HFFc6 (cell line): Measurements from ENCODE around the gene FOXK1. TPM values are rescaled to one million over a fixed set of nuclear protein-coding genes. Genes with fewer than 3 reads are reported as not detected.

Source experiments
- DNase-seq: peaks from one replicate; pipeline ENCODE4 v3.0.0-alpha.2; 2018
- H3K27ac Mint-ChIP-seq: 2 replicates; pipeline ENCODE4 v1.8.0; 2020; ENCODE audit warnings: mild to moderate bottlenecking, mixed read lengths
- H3K27me3 Mint-ChIP-seq: 2 replicates; pipeline ENCODE4 v1.8.0; 2021; ENCODE audit warnings: mild to moderate bottlenecking, moderate library complexity, mixed read lengths; ENCODE audit not compliant: insufficient read depth
- H3K36me3 Mint-ChIP-seq: 2 replicates; pipeline ENCODE4 v1.8.0; 2021; ENCODE audit warnings: low read depth, mixed read lengths
- H3K4me1 Mint-ChIP-seq: 2 replicates; pipeline ENCODE4 v1.8.0; 2020; ENCODE audit warnings: low read depth, mixed read lengths
- H3K4me3 Mint-ChIP-seq: 2 replicates; pipeline ENCODE4 v1.8.0; 2020; ENCODE audit warnings: mild to moderate bottlenecking, moderate library complexity, mixed read lengths
- H3K9me3 Mint-ChIP-seq: 2 replicates; pipeline ENCODE4 v1.8.0; 2020; ENCODE audit warnings: mild to moderate bottlenecking, mixed read lengths
- total RNA-seq, 6 experiments: library from RNA; stranded (reverse); fragmentation: NEBNext Ultra II Directional; extraction: Animal tissue kit (Norgen Biotek cat#: 25700); gene quantifications; 2 replicates in 1 of 6; 3 replicates in 5 of 6; pipeline ENCODE4 v1.2.3, GENCODE V29; 2021
- TF ChIP-seq, protein P1 (sequence below): fragments of 200-600 bp; sonication (generic); IDR thresholded peaks from 2 replicates; pipeline ENCODE4 v1.5.0; 2021; ENCODE audit warnings: antibody characterized with exemption, mild to moderate bottlenecking

Gene FOXK1
- total RNA-seq, 6 experiments from 2014 or later = 33.8 to 39.4 (median 36.2) TPM

DNA sequence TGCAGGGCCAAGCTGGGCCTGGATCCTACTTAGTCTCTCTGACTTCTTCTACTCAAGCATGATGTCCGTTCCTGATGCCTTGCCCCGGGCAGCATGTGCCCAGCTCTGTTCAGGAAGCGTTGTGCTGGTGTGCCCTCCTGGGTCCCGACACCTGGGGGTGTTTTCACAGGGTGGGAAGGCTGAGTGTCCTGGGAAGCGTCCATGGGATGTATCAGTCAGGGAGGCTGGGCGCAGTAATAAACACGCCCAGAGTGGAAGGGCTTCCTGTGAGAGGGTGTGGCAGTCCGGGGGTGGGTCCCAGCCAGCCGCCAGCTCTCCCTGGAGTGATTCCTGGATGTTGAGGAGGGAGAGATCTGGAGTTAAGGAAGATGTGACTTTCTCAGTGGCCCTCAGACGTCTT is 29.0 kb downstream of the FOXK1 start:
- peaks cover 32% of the 10 kb centered on the region for H3K36me3 Mint-ChIP-seq
- H3K4me1 Mint-ChIP-seq = peaks cover 42% of the 10 kb centered on the region
- H3K9me3 Mint-ChIP-seq = no peaks in the 10 kb centered on the region
- TF ChIP-seq, protein P1, sequence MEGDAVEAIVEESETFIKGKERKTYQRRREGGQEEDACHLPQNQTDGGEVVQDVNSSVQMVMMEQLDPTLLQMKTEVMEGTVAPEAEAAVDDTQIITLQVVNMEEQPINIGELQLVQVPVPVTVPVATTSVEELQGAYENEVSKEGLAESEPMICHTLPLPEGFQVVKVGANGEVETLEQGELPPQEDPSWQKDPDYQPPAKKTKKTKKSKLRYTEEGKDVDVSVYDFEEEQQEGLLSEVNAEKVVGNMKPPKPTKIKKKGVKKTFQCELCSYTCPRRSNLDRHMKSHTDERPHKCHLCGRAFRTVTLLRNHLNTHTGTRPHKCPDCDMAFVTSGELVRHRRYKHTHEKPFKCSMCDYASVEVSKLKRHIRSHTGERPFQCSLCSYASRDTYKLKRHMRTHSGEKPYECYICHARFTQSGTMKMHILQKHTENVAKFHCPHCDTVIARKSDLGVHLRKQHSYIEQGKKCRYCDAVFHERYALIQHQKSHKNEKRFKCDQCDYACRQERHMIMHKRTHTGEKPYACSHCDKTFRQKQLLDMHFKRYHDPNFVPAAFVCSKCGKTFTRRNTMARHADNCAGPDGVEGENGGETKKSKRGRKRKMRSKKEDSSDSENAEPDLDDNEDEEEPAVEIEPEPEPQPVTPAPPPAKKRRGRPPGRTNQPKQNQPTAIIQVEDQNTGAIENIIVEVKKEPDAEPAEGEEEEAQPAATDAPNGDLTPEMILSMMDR = no peak
- H3K4me3 Mint-ChIP-seq = peak overlapping the region; percentile 50; the same call in 1 of the 2 replicates
- DNase-seq = no peak
- peak overlapping the region; percentile 36 for H3K27ac Mint-ChIP-seq
- peaks cover 3% of the 10 kb centered on the region; the same call in 1 of the 2 replicates for H3K27me3 Mint-ChIP-seq

DNA sequence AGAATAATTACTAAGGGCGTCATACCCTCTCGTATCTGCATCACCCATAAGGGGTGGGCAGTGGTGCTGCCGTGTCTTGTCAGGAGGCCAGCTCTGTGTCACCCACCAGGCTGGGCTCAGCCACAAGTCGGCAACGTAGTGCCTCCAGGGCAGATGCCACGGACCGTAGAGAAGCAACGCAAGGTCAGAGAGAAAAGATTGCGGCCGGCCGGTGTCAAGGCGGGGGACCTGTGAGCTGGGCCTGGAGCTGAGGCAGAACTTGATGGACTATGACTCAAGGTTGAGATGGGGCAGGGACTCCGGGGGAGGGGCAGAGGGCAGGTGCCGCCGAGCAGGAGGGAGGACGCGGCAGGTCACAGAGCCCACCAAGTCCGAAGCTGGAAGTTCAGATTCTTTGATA is 29.5 kb downstream of the FOXK1 start:
- Mint-ChIP-seq H3K27ac (peak overlapping the region; percentile 36), H3K27me3 (peaks cover 3% of the 10 kb centered on the region; the same call in 1 of the 2 replicates), H3K4me1 (peaks cover 37% of the 10 kb centered on the region), H3K9me3 (no peaks in the 10 kb centered on the region), H3K36me3 (peaks cover 37% of the 10 kb centered on the region), H3K4me3 (peak overlapping the region; percentile 50; the same call in 1 of the 2 replicates)
- no peak for DNase-seq
- TF ChIP-seq, protein P1 = no peak

DNA sequence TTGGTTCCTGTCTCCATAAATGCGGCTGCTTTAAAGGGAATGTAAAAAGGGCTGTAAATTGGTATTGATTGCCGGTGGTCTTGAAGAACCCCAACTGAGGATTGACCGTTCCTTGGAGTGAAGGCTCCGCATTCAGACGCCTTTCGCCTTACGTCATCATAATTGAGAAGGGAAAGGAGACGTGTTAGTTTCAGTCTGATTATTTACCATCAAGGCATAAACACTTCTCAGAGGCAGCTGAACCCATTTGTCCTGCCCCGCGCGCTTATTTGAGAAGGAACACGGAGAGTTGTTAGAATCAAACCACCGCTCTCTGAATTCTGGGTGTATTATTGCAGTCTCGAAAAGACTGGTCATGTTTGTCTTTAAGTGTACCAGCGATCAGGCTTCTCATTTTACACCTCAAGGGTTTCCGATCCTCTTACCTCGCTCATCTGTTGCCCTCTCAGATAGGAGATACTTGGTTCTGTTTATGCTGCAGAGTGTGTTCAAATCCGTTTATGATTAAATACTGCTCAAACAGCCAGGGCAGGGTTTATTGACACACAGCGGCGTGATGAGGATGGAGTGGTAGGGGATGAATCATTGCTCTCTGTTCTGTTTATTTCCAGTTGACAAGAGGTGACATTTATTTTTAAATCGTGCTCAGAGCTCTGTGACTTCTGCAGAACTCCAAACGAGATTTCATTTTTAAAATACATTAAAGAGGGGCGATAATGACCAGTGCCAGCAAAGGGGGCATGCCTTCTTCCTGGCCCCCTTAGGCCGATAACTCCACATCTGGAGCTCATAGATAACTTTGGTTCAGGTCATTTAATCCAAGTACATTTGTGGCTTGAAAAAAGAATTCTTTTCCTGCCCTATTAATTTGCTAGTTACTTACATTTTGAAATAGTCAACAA is 30.4 kb downstream of the FOXK1 start:
- H3K4me3 Mint-ChIP-seq = peak overlapping the region; percentile 74
- no peaks in the 10 kb centered on the region for H3K9me3 Mint-ChIP-seq
- peak overlapping the region; percentile 77 for H3K27ac Mint-ChIP-seq
- H3K4me1 Mint-ChIP-seq = peaks cover 31% of the 10 kb centered on the region
- TF ChIP-seq, protein P1 = no peak
- DNase-seq = peak; percentile 56
- peaks cover 37% of the 10 kb centered on the region for H3K36me3 Mint-ChIP-seq
- peaks cover 3% of the 10 kb centered on the region; the same call in 1 of the 2 replicates for H3K27me3 Mint-ChIP-seq

DNA sequence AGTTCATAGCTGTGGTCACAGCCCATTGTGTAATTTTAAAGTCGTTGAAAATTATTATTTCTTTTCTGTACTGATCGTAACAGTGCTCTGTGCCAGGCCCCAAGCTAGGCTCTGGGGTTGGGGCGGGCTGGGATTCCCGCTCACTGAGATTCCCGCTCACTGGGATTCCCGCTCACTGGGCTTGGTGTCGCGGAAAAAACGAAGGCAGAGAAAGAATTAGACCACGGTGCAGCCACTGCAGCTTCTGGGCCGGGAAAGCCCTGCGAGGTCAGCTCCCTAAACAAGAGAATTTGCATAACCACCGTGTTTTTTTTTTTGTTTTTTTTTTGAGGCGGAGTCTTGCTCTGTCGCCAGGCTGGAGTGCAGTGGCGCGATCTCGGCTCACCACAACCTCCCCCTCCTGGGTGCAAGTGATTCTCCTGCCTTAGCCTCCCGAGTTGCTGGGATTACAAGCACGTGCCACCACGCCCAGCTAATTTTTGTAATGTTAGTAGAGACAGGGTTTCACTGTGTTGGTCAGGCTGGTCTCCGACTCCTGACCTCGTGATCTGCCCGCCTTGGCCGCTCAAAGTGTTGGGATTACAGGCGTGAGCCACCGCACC is 31.2 kb downstream of the FOXK1 start:
- TF ChIP-seq, protein P1 = no peak
- peaks cover 31% of the 10 kb centered on the region for H3K4me1 Mint-ChIP-seq
- peak overlapping the region; percentile 74 for H3K4me3 Mint-ChIP-seq
- peak; percentile 39 for DNase-seq
- H3K9me3 Mint-ChIP-seq = no peaks in the 10 kb centered on the region
- peaks cover 37% of the 10 kb centered on the region for H3K36me3 Mint-ChIP-seq
- H3K27ac Mint-ChIP-seq = peak overlapping the region; percentile 77
- H3K27me3 Mint-ChIP-seq = peaks cover 3% of the 10 kb centered on the region; the same call in 1 of the 2 replicates

DNA sequence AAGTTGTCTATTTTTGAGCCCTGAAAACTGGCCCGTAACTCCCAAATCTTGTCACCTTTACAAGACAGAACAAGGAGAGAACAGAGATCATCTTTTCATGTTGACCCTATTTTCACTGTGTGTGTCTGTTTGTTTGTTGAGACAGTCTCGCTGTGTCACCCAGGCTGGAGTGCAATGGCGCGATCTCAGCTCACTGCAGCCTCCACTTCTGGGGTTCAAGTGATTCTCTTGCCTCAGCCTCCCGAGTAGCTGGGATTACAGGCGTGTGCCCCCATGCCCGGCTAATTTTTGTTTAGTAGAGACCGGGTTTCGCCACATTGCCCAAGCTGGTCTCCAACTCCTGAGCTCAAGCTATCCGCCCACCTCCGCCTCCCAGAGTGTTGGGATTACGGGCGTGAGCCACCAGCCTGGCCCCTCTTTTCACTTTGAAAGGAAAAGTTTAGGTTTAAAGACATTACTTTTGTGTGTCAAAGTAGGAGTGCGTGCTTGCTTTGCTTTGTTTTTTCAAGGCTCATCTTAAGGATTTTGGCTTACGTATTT is 32.1 kb downstream of the FOXK1 start:
- H3K27ac Mint-ChIP-seq = no peak overlapping the region; the same call in 1 of the 2 replicates
- H3K36me3 Mint-ChIP-seq = peaks cover 37% of the 10 kb centered on the region
- no peak overlapping the region for H3K4me3 Mint-ChIP-seq
- TF ChIP-seq, protein P1 = no peak
- H3K4me1 Mint-ChIP-seq = peaks cover 31% of the 10 kb centered on the region
- H3K27me3 Mint-ChIP-seq = peaks cover 3% of the 10 kb centered on the region; the same call in 1 of the 2 replicates
- no peaks in the 10 kb centered on the region for H3K9me3 Mint-ChIP-seq
- DNase-seq = no peak
